Measurements from ENCODE around the gene SEC14L6. TPM values are rescaled to one million over a fixed set of nuclear protein-coding genes. Genes with fewer than 3 reads are reported as not detected.

The SEC14L6 gene
- total RNA-seq, 1 donor from 2014 or later = 11.6 TPM

- no peak overlapping the region for H3K4me3 ChIP-seq (ENCODE audit: low read depth, low read length)
- no peak for TF ChIP-seq CTCF (conservative IDR thresholded peaks at IDR 0.05; ENCODE audit: low read depth, low read length)
- no peak for DNase-seq (ENCODE audit: low read depth)
Observed at GRCh38 chr22:30519842-30520425, 26.6 kb downstream of the SEC14L6 start.

GRCh38 chr22:30516731-30517130 lies 29.8 kb downstream of the SEC14L6 start:
- no peak overlapping the region for H3K4me3 ChIP-seq (ENCODE audit: low read depth, low read length)
- no peak for TF ChIP-seq CTCF (conservative IDR thresholded peaks at IDR 0.05; ENCODE audit: low read depth, low read length)

GRCh38 chr22:30516273-30516672 lies 30.3 kb downstream of the SEC14L6 start:
- no peak for DNase-seq (ENCODE audit: low read depth)
- no peak for TF ChIP-seq CTCF (conservative IDR thresholded peaks at IDR 0.05; ENCODE audit: low read depth, low read length)
- no peak overlapping the region for H3K4me3 ChIP-seq (ENCODE audit: low read depth, low read length)

More at GRCh38 chr22:30516731-30517130, 29.8 kb downstream of the SEC14L6 start:
- no peak for DNase-seq (ENCODE audit: low read depth)

- H3K4me3 ChIP-seq (ENCODE audit: low read depth, low read length) = no peak overlapping the region
- no peak for DNase-seq (ENCODE audit: low read depth)
- no peak for TF ChIP-seq CTCF (conservative IDR thresholded peaks at IDR 0.05; ENCODE audit: low read depth, low read length)
Observed at GRCh38 chr22:30514252-30514651, 32.3 kb downstream of the SEC14L6 start.

- TF ChIP-seq CTCF (conservative IDR thresholded peaks at IDR 0.05; ENCODE audit: low read depth, low read length) = no peak
- DNase-seq (ENCODE audit: low read depth) = no peak
- H3K4me3 ChIP-seq (ENCODE audit: low read depth, low read length) = no peak overlapping the region
Observed at GRCh38 chr22:30513462-30513861, 33.1 kb downstream of the SEC14L6 start.

- H3K4me3 ChIP-seq (ENCODE audit: low read depth, low read length) = no peak overlapping the region
- DNase-seq (ENCODE audit: low read depth) = no peak
- no peak for TF ChIP-seq CTCF (conservative IDR thresholded peaks at IDR 0.05; ENCODE audit: low read depth, low read length)
Observed at GRCh38 chr22:30511911-30512310, 34.6 kb downstream of the SEC14L6 start.

GRCh38 chr22:30511109-30511508 lies 35.4 kb downstream of the SEC14L6 start:
- TF ChIP-seq CTCF (conservative IDR thresholded peaks at IDR 0.05; ENCODE audit: low read depth, low read length) = no peak
- H3K4me3 ChIP-seq (ENCODE audit: low read depth, low read length) = no peak overlapping the region
- no peak for DNase-seq (ENCODE audit: low read depth)
